Lower lobe of right lung (tissue), 2 donors: ENCODE measurements around the gene IZUMO1R. TPM values are rescaled to one million over a fixed set of nuclear protein-coding genes. Genes with fewer than 3 reads are reported as not detected.
"Not testable (repeated sequence)": the region's sequence is repeated elsewhere in the genome, so short reads cannot be mapped to it uniquely, and the experiment has no call there.

Experiments
- ATAC-seq, 2 donors: fragments of 200-7000 bp; cut with Tn5 transposase; one replicate each; pipeline ENCODE4 v1.9.1; 2020 to 2022; ENCODE audit warnings: mild to moderate bottlenecking in 2 of 2, moderate library complexity in 2 of 2
- DNase-seq: peaks from one replicate; pipeline ENCODE4 v3.0.0-alpha.2; 2020
- H3K27ac ChIP-seq: fragments of 200-600 bp; one replicate; pipeline ENCODE4 v1.8.0; 2022
- H3K27me3 ChIP-seq: fragments of 200-600 bp; one replicate; pipeline ENCODE4 v1.8.0; 2022; ENCODE audit warnings: low read depth
- H3K36me3 ChIP-seq: fragments of 200-600 bp; one replicate; pipeline ENCODE4 v1.8.0; 2022; ENCODE audit warnings: mild to moderate bottlenecking
- H3K4me1 ChIP-seq: fragments of 200-600 bp; one replicate; pipeline ENCODE4 v1.8.0; 2022
- H3K4me3 ChIP-seq: fragments of 200-600 bp; one replicate; pipeline ENCODE4 v1.8.0; 2022; ENCODE audit warnings: mild to moderate bottlenecking
- H3K9me3 ChIP-seq: fragments of 200-600 bp; one replicate; pipeline ENCODE4 v1.8.0; 2022
- intact Hi-C: fragments of 100-400 bp; cut with DNase I; formaldehyde crosslinking; loops from one replicate; pipeline ENCODE4 v1.11.0; 2022
- total RNA-seq: library from RNA; stranded (reverse); fragmentation: NEBNext Ultra II Directional; extraction: Animal tissue kit (Norgen Biotek cat#: 25700); gene quantifications from one replicate; pipeline ENCODE4 v1.2.1, GENCODE V29; 2021
- TF ChIP-seq, protein P1 (sequence below): fragments of 200-600 bp; IDR thresholded peaks from one replicate; pipeline ENCODE4 v1.8.0; 2022; ENCODE audit warnings: antibody characterized with exemption, mild to moderate bottlenecking
- donor health status: DM: no; HTN: yes; CAD: no; lungs with severe emphysema.

The IZUMO1R gene
- total RNA-seq, 1 donor from 2014 or later = not detected

DNA sequence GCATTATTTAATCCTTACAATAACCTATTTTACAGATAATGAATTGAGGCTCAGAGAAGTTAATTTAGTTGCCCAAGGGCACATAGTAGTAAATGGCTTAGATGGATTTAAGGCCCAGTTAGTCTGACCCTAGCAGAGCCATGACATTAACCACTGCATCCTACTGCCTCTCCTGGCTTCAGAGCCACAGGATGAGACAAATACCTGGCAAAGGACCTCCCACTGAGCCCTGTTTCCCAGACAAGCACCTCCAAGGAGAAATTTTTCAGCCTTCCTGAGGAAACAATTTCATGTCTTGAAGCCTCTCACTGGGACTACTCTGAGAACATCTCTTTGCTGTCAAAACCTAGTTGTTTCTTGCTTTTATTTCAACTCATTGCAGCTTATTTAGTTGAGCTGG is 28.4 kb downstream of the IZUMO1R start:
- TF ChIP-seq, protein P1, sequence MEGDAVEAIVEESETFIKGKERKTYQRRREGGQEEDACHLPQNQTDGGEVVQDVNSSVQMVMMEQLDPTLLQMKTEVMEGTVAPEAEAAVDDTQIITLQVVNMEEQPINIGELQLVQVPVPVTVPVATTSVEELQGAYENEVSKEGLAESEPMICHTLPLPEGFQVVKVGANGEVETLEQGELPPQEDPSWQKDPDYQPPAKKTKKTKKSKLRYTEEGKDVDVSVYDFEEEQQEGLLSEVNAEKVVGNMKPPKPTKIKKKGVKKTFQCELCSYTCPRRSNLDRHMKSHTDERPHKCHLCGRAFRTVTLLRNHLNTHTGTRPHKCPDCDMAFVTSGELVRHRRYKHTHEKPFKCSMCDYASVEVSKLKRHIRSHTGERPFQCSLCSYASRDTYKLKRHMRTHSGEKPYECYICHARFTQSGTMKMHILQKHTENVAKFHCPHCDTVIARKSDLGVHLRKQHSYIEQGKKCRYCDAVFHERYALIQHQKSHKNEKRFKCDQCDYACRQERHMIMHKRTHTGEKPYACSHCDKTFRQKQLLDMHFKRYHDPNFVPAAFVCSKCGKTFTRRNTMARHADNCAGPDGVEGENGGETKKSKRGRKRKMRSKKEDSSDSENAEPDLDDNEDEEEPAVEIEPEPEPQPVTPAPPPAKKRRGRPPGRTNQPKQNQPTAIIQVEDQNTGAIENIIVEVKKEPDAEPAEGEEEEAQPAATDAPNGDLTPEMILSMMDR = no peak
- ATAC-seq (no peak), DNase-seq (no peak)
- Histone ChIP-seq H3K9me3 (no peaks in the 10 kb centered on the region), H3K27me3 (no peaks in the 10 kb centered on the region), H3K36me3 (no peaks in the 10 kb centered on the region), H3K4me1 (no peaks in the 10 kb centered on the region), H3K4me3 (no peak overlapping the region), H3K27ac (no peak overlapping the region)
- intact Hi-C loops = no loop called here

DNA sequence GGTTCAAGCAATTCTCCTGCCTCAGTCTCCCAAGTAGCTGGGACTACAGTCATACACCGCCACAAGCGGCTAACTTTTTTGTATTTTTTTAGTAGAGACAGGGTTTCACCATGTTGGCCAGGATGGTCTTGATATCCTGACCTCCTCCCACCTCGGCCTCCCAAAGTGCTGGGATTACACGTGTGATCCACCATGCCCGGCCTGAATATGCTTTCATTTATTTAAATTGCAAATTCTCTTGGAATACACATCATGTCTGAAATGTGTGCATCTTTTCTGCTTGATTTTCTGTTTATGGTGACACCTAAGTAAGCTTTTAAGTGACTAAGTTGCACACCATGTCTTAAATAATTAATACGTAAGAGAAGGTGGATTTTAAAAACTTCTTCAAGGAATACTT is 31.7 kb downstream of the IZUMO1R start:
- H3K27me3 ChIP-seq = no peaks in the 10 kb centered on the region
- no peaks in the 10 kb centered on the region for H3K9me3 ChIP-seq
- H3K4me1 ChIP-seq = no peaks in the 10 kb centered on the region
- no peaks in the 10 kb centered on the region for H3K36me3 ChIP-seq
- intact Hi-C loops = no loop called here
- ATAC-seq (no peak), DNase-seq (no peak)
- TF ChIP-seq, protein P1 = no peak
- no peak overlapping the region for H3K27ac ChIP-seq
- H3K4me3 ChIP-seq = no peak overlapping the region

DNA sequence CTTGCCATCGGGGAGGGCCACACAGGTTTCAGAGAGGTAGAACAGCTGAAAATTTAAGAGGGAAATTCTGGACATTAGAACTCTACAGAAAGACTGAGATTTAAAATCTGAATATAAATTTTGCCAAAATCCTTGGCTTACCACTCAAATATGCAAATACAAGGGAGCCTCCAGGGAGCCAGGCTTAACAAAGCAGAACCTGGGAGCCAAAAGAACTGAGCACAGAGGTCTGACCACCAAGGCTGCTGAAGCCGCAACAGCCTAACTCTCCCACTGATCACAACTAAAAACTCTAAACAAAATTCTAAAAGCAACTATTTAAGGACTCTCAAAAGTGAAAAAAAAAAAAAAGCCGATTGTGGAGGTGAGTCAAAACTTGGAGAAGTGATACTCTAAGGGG is 34.3 kb downstream of the IZUMO1R start:
- no peak for ATAC-seq
- Histone ChIP-seq H3K4me3 (no peak overlapping the region), H3K36me3 (no peaks in the 10 kb centered on the region), H3K4me1 (no peaks in the 10 kb centered on the region), H3K27me3 (no peaks in the 10 kb centered on the region), H3K9me3 (no peaks in the 10 kb centered on the region), H3K27ac (no peak overlapping the region)
- no peak for DNase-seq
- TF ChIP-seq, protein P1 = no peak
- intact Hi-C loops = no loop called here

DNA sequence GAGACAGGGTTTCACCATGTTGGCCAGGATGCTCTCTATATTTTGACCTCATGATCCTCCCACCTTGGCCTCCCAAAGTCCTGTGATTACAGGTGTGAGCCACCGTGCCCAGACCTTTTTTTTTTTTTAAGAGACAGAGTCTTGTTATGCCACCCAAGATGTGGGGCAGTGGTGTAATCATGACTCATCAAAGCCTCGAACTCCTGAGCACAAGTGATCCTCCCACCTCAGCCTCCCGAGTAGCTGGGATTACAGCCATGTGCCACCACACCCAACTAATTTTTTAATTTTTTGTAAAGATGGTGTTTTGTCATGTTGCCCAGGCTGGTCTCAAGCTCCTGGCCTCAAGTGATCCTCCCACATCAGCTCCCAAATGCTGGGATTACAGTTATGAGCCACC is 37.9 kb downstream of the IZUMO1R start:
- Histone ChIP-seq H3K4me3 (no peak overlapping the region), H3K27me3 (no peaks in the 10 kb centered on the region), H3K36me3 (no peaks in the 10 kb centered on the region), H3K27ac (no peak overlapping the region), H3K4me1 (no peaks in the 10 kb centered on the region), H3K9me3 (no peaks in the 10 kb centered on the region)
- intact Hi-C loops = no loop called here
- ATAC-seq (no peak), DNase-seq (no peak)
- TF ChIP-seq, protein P1 = no peak

DNA sequence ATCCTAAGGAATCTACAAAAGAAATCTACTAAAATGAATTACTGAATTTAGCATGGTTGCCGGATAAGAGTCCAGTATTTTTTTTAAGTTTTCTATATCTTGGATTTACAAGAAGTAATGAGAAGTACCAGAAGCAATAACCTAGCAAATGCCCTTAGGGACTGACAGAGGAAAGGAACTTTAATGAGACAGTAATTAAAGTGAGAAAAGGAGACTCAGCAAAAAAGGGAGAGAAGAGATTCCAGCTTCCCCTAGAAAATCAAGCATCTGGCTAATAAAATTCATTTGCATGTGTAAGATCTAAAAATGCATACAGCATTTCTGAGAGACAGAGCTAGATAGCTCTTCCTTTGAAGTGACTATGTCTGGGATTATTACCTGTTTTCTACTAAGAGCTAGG is 39.1 kb downstream of the IZUMO1R start:
- TF ChIP-seq, protein P1 = no peak
- DNase-seq (no peak), ATAC-seq (no peak)
- Histone ChIP-seq H3K4me3 (no peak overlapping the region), H3K27ac (no peak overlapping the region), H3K27me3 (no peaks in the 10 kb centered on the region), H3K36me3 (no peaks in the 10 kb centered on the region), H3K9me3 (no peaks in the 10 kb centered on the region), H3K4me1 (no peaks in the 10 kb centered on the region)
- intact Hi-C loops = no loop called here

DNA sequence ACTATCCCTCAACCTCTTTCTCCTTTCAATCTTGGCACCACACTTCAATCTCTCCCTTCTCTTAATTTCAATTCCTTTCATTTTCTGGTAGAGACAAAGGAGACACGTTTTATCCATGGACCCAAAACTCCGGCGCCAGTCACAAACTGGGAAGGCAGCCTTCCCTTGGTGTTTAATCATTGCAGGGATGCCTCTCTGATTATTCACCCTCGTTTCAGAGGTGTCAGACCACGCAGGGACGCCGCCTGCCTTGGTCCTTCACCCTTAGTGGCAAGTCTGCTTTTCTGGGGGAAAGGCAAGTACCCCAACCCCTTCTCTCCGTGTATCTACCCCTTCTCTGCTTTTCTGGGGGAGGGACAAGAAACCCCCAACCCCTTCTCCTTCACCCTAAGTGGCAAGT is 41.9 kb downstream of the IZUMO1R start:
- H3K9me3 ChIP-seq, H3K4me1 ChIP-seq, H3K36me3 ChIP-seq, intact Hi-C loops, DNase-seq, H3K27me3 ChIP-seq, H3K27ac ChIP-seq, H3K4me3 ChIP-seq, ATAC-seq: not testable (repeated sequence)

DNA sequence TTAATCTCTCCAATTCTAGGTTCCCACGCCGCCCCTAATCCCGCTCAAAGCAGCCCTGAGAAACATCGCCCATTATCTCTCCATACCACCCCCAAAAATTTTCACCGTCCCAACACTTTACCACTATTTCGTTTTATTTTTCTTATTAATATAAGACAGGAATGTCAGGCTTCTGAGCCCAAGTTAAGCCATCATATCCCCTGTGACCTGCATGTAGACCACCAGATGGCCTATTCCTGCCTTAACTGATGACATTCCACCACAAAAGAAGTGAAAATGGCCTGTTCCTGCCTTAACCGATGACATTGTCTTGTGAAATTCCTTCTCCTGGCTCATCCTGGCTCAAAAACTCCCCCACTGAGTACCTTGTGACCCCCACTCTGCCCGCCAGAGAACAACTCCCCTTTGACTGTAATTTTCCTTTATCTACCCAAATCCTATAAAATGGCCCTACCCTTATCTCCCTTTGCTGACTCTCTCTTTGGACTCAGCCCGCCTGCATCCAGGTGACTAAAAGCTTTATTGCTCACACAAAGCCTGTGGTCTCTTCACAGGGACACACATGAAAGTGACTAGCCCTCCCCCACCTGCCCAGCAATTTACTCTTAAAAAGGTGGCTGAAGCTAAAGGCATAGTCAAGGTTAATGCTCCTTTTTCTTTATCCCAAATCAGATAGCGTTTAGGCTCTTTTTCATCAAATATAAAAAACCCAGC is 46.6 kb downstream of the IZUMO1R start:
- ATAC-seq, DNase-seq, intact Hi-C loops: not testable (repeated sequence)

More for the DNA sequence above, 46.6 kb downstream of the IZUMO1R start:
- H3K36me3 ChIP-seq, H3K4me1 ChIP-seq, H3K4me3 ChIP-seq, H3K27me3 ChIP-seq, H3K9me3 ChIP-seq, H3K27ac ChIP-seq: not testable (repeated sequence)
